ENCODE measurements around the gene NOL4.

NOL4 gene

DNA sequence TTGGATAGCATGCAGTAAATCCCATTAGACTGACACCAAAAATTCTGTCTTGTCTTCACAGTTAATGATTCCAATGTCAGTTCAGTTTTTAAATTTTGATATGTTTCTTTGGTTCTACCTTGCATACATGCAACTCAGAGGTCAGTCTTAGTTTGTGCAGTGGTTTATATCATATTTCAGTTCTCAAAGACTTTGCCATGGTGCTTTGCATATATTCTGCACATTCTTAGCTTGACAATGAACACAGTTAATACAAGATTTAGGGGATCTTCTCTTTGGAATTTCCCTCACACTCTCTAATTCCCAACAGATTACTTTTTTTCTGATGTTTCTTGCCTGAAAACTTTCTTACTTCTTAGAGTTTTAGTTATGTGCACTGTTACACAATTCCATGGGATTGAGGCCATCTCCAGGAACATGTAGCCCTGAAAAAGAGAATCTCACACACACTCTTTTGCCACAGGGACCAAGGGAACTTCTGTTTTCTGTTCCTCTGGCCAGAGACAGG is 17.3 kb downstream of the NOL4 start:
- no peak for ATAC-seq
- TF ChIP-seq GLIS3 (CRISPR knock-in tag; IDR thresholded peaks at IDR 0.05), result no peak
- no peak for TF ChIP-seq TCF4 (CRISPR knock-in tag; IDR thresholded peaks at IDR 0.05; ENCODE audit: borderline replicate concordance)
- TF ChIP-seq, protein P1, sequence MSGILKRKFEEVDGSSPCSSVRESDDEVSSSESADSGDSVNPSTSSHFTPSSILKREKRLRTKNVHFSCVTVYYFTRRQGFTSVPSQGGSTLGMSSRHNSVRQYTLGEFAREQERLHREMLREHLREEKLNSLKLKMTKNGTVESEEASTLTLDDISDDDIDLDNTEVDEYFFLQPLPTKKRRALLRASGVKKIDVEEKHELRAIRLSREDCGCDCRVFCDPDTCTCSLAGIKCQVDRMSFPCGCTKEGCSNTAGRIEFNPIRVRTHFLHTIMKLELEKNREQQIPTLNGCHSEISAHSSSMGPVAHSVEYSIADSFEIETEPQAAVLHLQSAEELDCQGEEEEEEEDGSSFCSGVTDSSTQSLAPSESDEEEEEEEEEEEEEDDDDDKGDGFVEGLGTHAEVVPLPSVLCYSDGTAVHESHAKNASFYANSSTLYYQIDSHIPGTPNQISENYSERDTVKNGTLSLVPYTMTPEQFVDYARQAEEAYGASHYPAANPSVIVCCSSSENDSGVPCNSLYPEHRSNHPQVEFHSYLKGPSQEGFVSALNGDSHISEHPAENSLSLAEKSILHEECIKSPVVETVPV (CRISPR knock-in tag; IDR thresholded peaks at IDR 0.05), result no peak
- no peak for TF ChIP-seq ISL1 (CRISPR knock-in tag; IDR thresholded peaks at IDR 0.05)
- TF ChIP-seq, protein P2, sequence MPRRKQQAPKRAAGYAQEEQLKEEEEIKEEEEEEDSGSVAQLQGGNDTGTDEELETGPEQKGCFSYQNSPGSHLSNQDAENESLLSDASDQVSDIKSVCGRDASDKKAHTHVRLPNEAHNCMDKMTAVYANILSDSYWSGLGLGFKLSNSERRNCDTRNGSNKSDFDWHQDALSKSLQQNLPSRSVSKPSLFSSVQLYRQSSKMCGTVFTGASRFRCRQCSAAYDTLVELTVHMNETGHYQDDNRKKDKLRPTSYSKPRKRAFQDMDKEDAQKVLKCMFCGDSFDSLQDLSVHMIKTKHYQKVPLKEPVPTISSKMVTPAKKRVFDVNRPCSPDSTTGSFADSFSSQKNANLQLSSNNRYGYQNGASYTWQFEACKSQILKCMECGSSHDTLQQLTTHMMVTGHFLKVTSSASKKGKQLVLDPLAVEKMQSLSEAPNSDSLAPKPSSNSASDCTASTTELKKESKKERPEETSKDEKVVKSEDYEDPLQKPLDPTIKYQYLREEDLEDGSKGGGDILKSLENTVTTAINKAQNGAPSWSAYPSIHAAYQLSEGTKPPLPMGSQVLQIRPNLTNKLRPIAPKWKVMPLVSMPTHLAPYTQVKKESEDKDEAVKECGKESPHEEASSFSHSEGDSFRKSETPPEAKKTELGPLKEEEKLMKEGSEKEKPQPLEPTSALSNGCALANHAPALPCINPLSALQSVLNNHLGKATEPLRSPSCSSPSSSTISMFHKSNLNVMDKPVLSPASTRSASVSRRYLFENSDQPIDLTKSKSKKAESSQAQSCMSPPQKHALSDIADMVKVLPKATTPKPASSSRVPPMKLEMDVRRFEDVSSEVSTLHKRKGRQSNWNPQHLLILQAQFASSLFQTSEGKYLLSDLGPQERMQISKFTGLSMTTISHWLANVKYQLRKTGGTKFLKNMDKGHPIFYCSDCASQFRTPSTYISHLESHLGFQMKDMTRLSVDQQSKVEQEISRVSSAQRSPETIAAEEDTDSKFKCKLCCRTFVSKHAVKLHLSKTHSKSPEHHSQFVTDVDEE (CRISPR knock-in tag; IDR thresholded peaks at IDR 0.05), result no peak
- TF ChIP-seq PPARA (CRISPR knock-in tag; IDR thresholded peaks at IDR 0.05; ENCODE audit: borderline replicate concordance), result no peak
- no peak for TF ChIP-seq ZNF8 (CRISPR knock-in tag; IDR thresholded peaks at IDR 0.05)

DNA sequence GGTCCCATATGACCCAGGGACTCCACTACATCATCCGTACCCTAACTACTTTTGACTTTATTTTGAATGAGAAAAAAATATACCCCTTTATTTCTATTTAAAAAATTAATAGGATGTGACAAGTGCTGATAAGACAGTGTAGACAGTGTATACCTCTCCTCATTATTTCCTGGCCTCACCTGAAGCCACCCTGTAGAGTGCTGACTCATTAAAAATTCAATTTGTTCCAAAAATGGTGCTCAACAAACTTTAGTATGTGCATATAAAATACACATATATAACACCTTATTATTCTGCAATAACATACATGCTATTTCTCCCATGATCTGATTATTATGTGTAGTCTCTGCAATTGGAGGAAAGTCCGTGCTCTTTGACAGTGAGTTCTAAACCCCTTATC is 20.8 kb downstream of the NOL4 start:
- TF ChIP-seq, protein P2 (CRISPR knock-in tag; IDR thresholded peaks at IDR 0.05), result no peak
- TF ChIP-seq, protein P3, sequence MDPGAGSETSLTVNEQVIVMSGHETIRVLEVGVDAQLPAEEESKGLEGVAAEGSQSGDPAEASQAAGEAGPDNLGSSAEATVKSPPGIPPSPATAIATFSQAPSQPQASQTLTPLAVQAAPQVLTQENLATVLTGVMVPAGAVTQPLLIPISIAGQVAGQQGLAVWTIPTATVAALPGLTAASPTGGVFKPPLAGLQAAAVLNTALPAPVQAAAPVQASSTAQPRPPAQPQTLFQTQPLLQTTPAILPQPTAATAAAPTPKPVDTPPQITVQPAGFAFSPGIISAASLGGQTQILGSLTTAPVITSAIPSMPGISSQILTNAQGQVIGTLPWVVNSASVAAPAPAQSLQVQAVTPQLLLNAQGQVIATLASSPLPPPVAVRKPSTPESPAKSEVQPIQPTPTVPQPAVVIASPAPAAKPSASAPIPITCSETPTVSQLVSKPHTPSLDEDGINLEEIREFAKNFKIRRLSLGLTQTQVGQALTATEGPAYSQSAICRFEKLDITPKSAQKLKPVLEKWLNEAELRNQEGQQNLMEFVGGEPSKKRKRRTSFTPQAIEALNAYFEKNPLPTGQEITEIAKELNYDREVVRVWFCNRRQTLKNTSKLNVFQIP (CRISPR knock-in tag; IDR thresholded peaks at IDR 0.05; ENCODE audit: borderline replicate concordance, low read depth), result no peak
- TF ChIP-seq, protein P1 (CRISPR knock-in tag; IDR thresholded peaks at IDR 0.05), result no peak
- TF ChIP-seq SNAI2 (CRISPR knock-in tag; IDR thresholded peaks at IDR 0.05) (no peak), ISL1 (CRISPR knock-in tag; IDR thresholded peaks at IDR 0.05) (no peak), ZC3H10 (CRISPR knock-in tag; IDR thresholded peaks at IDR 0.05) (no peak), ESRRG (CRISPR knock-in tag; IDR thresholded peaks at IDR 0.05) (no peak), RARB (CRISPR knock-in tag; IDR thresholded peaks at IDR 0.05) (no peak), ZNF8 (CRISPR knock-in tag; IDR thresholded peaks at IDR 0.05) (no peak)
- TF ChIP-seq, protein P4, sequence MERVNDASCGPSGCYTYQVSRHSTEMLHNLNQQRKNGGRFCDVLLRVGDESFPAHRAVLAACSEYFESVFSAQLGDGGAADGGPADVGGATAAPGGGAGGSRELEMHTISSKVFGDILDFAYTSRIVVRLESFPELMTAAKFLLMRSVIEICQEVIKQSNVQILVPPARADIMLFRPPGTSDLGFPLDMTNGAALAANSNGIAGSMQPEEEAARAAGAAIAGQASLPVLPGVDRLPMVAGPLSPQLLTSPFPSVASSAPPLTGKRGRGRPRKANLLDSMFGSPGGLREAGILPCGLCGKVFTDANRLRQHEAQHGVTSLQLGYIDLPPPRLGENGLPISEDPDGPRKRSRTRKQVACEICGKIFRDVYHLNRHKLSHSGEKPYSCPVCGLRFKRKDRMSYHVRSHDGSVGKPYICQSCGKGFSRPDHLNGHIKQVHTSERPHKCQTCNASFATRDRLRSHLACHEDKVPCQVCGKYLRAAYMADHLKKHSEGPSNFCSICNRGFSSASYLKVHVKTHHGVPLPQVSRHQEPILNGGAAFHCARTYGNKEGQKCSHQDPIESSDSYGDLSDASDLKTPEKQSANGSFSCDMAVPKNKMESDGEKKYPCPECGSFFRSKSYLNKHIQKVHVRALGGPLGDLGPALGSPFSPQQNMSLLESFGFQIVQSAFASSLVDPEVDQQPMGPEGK (CRISPR knock-in tag; IDR thresholded peaks at IDR 0.05; ENCODE audit: borderline replicate concordance), result no peak
- ATAC-seq, result no peak

DNA sequence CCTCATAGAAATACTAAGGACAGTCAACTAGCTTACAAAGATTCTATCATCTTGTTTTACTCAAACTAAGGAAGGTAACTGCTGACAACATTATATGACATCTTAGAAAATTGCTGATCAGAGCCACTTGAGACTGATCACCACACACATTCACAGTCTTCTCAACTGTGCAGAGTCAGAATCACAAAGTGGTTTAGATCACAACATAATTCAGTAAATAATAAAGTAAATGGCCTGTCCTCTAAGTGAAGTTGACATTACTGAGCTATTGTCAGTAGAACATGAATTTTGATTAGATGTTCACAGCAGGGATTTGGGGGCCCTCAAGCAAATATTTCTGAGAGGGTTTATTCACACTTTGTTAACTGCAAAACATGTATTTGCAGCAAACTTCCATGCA is 28.5 kb downstream of the NOL4 start:
- ATAC-seq, result no peak
- TF ChIP-seq OSR1 (CRISPR knock-in tag; IDR thresholded peaks at IDR 0.05), result no peak
- TF ChIP-seq, protein P2 (CRISPR knock-in tag; IDR thresholded peaks at IDR 0.05), result no peak
- no peak for TF ChIP-seq PPARA (CRISPR knock-in tag; IDR thresholded peaks at IDR 0.05; ENCODE audit: borderline replicate concordance)
- TF ChIP-seq ZNF8 (CRISPR knock-in tag; IDR thresholded peaks at IDR 0.05), result no peak
- TF ChIP-seq BACH2 (CRISPR knock-in tag; IDR thresholded peaks at IDR 0.05; ENCODE audit: borderline replicate concordance), result no peak
- TF ChIP-seq, protein P5, sequence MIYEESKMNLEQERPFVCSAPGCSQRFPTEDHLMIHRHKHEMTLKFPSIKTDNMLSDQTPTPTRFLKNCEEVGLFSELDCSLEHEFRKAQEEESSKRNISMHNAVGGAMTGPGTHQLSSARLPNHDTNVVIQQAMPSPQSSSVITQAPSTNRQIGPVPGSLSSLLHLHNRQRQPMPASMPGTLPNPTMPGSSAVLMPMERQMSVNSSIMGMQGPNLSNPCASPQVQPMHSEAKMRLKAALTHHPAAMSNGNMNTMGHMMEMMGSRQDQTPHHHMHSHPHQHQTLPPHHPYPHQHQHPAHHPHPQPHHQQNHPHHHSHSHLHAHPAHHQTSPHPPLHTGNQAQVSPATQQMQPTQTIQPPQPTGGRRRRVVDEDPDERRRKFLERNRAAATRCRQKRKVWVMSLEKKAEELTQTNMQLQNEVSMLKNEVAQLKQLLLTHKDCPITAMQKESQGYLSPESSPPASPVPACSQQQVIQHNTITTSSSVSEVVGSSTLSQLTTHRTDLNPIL (CRISPR knock-in tag; IDR thresholded peaks at IDR 0.05; ENCODE audit: low read depth), result no peak
- TF ChIP-seq, protein P1 (CRISPR knock-in tag; IDR thresholded peaks at IDR 0.05), result no peak
- TF ChIP-seq CSDC2 (CRISPR knock-in tag; IDR thresholded peaks at IDR 0.05), result no peak
- TF ChIP-seq ZC3H10 (CRISPR knock-in tag; IDR thresholded peaks at IDR 0.05), result no peak
- no peak for TF ChIP-seq ESRRG (CRISPR knock-in tag; IDR thresholded peaks at IDR 0.05)
- no peak for TF ChIP-seq RARB (CRISPR knock-in tag; IDR thresholded peaks at IDR 0.05)
- no peak for TF ChIP-seq SNAI2 (CRISPR knock-in tag; IDR thresholded peaks at IDR 0.05)
